Measurements from ENCODE around the gene JAM2. TPM values are rescaled to one million over a fixed set of nuclear protein-coding genes. Genes with fewer than 3 reads are reported as not detected.

Gene JAM2
- polyA plus RNA-seq, 2 of the 4 experiments (the other 2 are of a cell fraction), result 0.01 TPM

GRCh38 chr21:25658427-25659035 is 19.5 kb downstream of the JAM2 start:
- Histone ChIP-seq H3K4me3 (no peak overlapping the region), H3K9me3 (no peaks in the 10 kb centered on the region), H3K4me1 (no peaks in the 10 kb centered on the region), H3K4me2 (no peak overlapping the region), H3K27ac (no peak overlapping the region)
- POLR2A ChIA-PET, result no interaction called here
- DNase-seq (ENCODE audit: low read depth in 1 of 2, low spot score in 1 of 2) (no peak), FAIRE-seq (no peak), ATAC-seq (no peak)
- CTCF ChIA-PET, result no interaction called here
- TF ChIP-seq GATA3 (IDR thresholded peaks at IDR 0.05; ENCODE audit: borderline replicate concordance) (no peak), EP300 (IDR thresholded peaks at IDR 0.05) (no peak), CEBPB (IDR thresholded peaks at IDR 0.05) (no peak), RFX5 (IDR thresholded peaks at IDR 0.05) (no peak), HOXB13 (CRISPR knock-in tag; IDR thresholded peaks at IDR 0.05; ENCODE audit: low read depth) (no peak)
- TF ChIP-seq, protein P1, sequence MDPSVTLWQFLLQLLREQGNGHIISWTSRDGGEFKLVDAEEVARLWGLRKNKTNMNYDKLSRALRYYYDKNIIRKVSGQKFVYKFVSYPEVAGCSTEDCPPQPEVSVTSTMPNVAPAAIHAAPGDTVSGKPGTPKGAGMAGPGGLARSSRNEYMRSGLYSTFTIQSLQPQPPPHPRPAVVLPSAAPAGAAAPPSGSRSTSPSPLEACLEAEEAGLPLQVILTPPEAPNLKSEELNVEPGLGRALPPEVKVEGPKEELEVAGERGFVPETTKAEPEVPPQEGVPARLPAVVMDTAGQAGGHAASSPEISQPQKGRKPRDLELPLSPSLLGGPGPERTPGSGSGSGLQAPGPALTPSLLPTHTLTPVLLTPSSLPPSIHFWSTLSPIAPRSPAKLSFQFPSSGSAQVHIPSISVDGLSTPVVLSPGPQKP (IDR thresholded peaks at IDR 0.05; ENCODE audit: low read depth, low read length), result no peak
- TF ChIP-seq, protein P2, sequence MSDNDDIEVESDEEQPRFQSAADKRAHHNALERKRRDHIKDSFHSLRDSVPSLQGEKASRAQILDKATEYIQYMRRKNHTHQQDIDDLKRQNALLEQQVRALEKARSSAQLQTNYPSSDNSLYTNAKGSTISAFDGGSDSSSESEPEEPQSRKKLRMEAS (IDR thresholded peaks at IDR 0.05), result no peak
- 0% methylated on average over 1 of the region's 1 CpG for WGBS (ENCODE audit: missing lambda C conversion rate)

GRCh38 chr21:25660233-25660632 is 21.2 kb downstream of the JAM2 start:
- CTCF ChIA-PET, result no interaction called here
- Histone ChIP-seq H3K27ac (no peak overlapping the region), H3K9me3 (no peaks in the 10 kb centered on the region), H3K4me2 (no peak overlapping the region), H3K4me1 (no peaks in the 10 kb centered on the region), H3K4me3 (no peak overlapping the region)
- FAIRE-seq (no peak), DNase-seq (ENCODE audit: low read depth in 1 of 2, low spot score in 1 of 2) (no peak), ATAC-seq (no peak)
- TF ChIP-seq NFE2L2 (conservative IDR thresholded peaks at IDR 0.05; ENCODE audit: low read length) (no peak), GATA3 (IDR thresholded peaks at IDR 0.05; ENCODE audit: borderline replicate concordance) (no peak)
- WGBS (ENCODE audit: missing lambda C conversion rate), result 57% methylated on average over 1 of the region's 1 CpG
- POLR2A ChIA-PET, result no interaction called here

- DNase-seq (ENCODE audit: low read depth in 1 of 2, low spot score in 1 of 2) (no peak), FAIRE-seq (no peak), ATAC-seq (no peak)
- WGBS (ENCODE audit: missing lambda C conversion rate), result 16% methylated on average over 4 of the region's 4 CpGs
- no peak overlapping the region for H3K27ac ChIP-seq
- ChIA-PET CTCF (no interaction called here), POLR2A (no interaction called here)
- no peaks in the 10 kb centered on the region for H3K9me3 ChIP-seq
- no peaks in the 10 kb centered on the region for H3K4me1 ChIP-seq
- no peak overlapping the region for H3K4me3 ChIP-seq
- no peak overlapping the region for H3K4me2 ChIP-seq
- TF ChIP-seq ESRRA (IDR thresholded peaks at IDR 0.05; ENCODE audit: borderline replicate concordance, low read length) (no peak), ZNF302 (CRISPR knock-in tag; IDR thresholded peaks at IDR 0.05) (no peak), BHLHE40 (IDR thresholded peaks at IDR 0.05; ENCODE audit: low read depth, low read length) (no peak), KDM5A (IDR thresholded peaks at IDR 0.05) (no peak)
- TF ChIP-seq, protein P3, sequence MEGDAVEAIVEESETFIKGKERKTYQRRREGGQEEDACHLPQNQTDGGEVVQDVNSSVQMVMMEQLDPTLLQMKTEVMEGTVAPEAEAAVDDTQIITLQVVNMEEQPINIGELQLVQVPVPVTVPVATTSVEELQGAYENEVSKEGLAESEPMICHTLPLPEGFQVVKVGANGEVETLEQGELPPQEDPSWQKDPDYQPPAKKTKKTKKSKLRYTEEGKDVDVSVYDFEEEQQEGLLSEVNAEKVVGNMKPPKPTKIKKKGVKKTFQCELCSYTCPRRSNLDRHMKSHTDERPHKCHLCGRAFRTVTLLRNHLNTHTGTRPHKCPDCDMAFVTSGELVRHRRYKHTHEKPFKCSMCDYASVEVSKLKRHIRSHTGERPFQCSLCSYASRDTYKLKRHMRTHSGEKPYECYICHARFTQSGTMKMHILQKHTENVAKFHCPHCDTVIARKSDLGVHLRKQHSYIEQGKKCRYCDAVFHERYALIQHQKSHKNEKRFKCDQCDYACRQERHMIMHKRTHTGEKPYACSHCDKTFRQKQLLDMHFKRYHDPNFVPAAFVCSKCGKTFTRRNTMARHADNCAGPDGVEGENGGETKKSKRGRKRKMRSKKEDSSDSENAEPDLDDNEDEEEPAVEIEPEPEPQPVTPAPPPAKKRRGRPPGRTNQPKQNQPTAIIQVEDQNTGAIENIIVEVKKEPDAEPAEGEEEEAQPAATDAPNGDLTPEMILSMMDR (IDR thresholded peaks at IDR 0.05), result no peak
These were observed 25.5 kb downstream of the JAM2 start for GRCh38 chr21:25664491-25664931.

DNA sequence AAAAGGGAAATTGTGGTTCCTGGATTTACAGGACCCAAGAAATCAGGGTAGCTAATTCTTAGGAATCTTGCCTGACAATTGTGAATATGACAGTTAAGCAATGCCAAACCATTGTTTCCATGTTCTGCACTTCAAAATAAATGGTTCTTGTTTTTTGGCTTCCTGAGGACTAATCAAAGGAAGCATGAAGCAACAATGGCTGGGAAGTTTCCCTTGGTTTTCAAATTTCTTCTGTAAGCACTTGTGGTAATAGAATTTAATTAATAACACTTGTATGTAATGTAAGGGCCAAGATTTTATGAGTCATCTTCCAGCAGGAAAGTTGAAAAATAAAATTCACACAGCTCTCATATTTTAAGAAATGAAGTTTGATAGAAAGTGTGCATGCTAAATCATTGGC is 31.7 kb downstream of the JAM2 start:
- ATAC-seq (no peak), DNase-seq (ENCODE audit: low read depth in 1 of 2, low spot score in 1 of 2) (no peak), FAIRE-seq (no peak)
- no peaks in the 10 kb centered on the region for H3K4me1 ChIP-seq
- H3K27ac ChIP-seq, result no peak overlapping the region
- H3K9me3 ChIP-seq, result no peaks in the 10 kb centered on the region
- H3K4me2 ChIP-seq, result no peak overlapping the region
- H3K4me3 ChIP-seq, result no peak overlapping the region
- CTCF ChIA-PET, result interaction anchor here (2.9 kb wide), 1 partner anchor 63 kb away, joined by 7 read pairs; no protein-coding TSS in a partner anchor
- POLR2A ChIA-PET, result no interaction called here
- no peak for TF ChIP-seq NR3C1 (IDR thresholded peaks at IDR 0.05)
- no peak for TF ChIP-seq NFE2L2 (conservative IDR thresholded peaks at IDR 0.05; ENCODE audit: low read length)
- TF ChIP-seq ZNF302 (CRISPR knock-in tag; IDR thresholded peaks at IDR 0.05), result no peak
- TF ChIP-seq PBX3 (IDR thresholded peaks at IDR 0.05), result no peak
- TF ChIP-seq FOSL2 (IDR thresholded peaks at IDR 0.05), result no peak
- TF ChIP-seq FOSL2 (CRISPR knock-in tag; IDR thresholded peaks at IDR 0.05), result no peak
- TF ChIP-seq, protein P4, sequence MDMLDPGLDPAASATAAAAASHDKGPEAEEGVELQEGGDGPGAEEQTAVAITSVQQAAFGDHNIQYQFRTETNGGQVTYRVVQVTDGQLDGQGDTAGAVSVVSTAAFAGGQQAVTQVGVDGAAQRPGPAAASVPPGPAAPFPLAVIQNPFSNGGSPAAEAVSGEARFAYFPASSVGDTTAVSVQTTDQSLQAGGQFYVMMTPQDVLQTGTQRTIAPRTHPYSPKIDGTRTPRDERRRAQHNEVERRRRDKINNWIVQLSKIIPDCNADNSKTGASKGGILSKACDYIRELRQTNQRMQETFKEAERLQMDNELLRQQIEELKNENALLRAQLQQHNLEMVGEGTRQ (IDR thresholded peaks at IDR 0.05), result no peak
- no peak for TF ChIP-seq HOXB5 (CRISPR knock-in tag; IDR thresholded peaks at IDR 0.05)
- no peak for TF ChIP-seq MAFK (IDR thresholded peaks at IDR 0.05; ENCODE audit: partially characterized antibody)
- TF ChIP-seq EHMT2 (IDR thresholded peaks at IDR 0.05; ENCODE audit: low read depth), result no peak
- no peak for TF ChIP-seq PHF8 (IDR thresholded peaks at IDR 0.05; ENCODE audit: borderline replicate concordance, low read depth)
- TF ChIP-seq CEBPB (IDR thresholded peaks at IDR 0.05), result no peak
- TF ChIP-seq ESRRA (IDR thresholded peaks at IDR 0.05; ENCODE audit: borderline replicate concordance, low read length), result no peak
